HCT116 (cell line): ENCODE measurements around the gene THAP2. TPM values are rescaled to one million over a fixed set of nuclear protein-coding genes. Genes with fewer than 3 reads are reported as not detected.

Experiments
- ATAC-seq: fragments of 200-7000 bp; cut with Tn5 transposase; 2 replicates; pipeline ENCODE4 v1.9.1; 2020; ENCODE audit warnings: mild to moderate bottlenecking, moderate library complexity
- BruUV-seq: library from RNA; stranded (reverse); fragments of 400-500 nt; replicated peaks from 2 replicates; lab custom pipeline; 2021; lab: Mats Ljungman, UMichigan
- CTCF ChIA-PET: fragments of 300-600 bp; sonication (Branson Sonifier 250); formaldehyde crosslinking; loops from one replicate; lab custom pipeline; 2021; ENCODE audit warnings: antibody characterized with exemption; lab: Charles Lee
- POLR2A ChIA-PET: fragments of 300-600, 350-600 bp; sonication (Branson Sonifier 250); formaldehyde crosslinking; loops from one replicate; lab custom pipeline; 2021; ENCODE audit warnings: antibody characterized with exemption; lab: Charles Lee
- RAD21 ChIA-PET, 2 experiments: fragments of 300-600 bp; sonication (Branson Sonifier 250); formaldehyde crosslinking; loops; one replicate each; lab custom pipeline; 2023; ENCODE audit warnings: low total read pairs in 2 of 2; ENCODE audit not compliant: uncharacterized antibody in 2 of 2, unreplicated experiment in 2 of 2, low non-redundant PET in 1 of 2; lab: Charles Lee
- DNase-seq: peaks from one replicate; pipeline ENCODE4 v3.0.0-alpha.2; 2010; ENCODE audit warnings: low read depth, low spot score
- H2AFZ ChIP-seq: fragments of 200-600 bp; shearing (Covaris generic), sonication (generic); 2 replicates; pipeline ENCODE4 v1.6.1; 2017; ENCODE audit warnings: low read depth, mixed run types, mixed read lengths, antibody characterized with exemption, low read length; ENCODE audit not compliant: poor library complexity, severe bottlenecking
- H3K27ac ChIP-seq: 2 replicates; pipeline ENCODE4 v1.5.1; 2012; ENCODE audit warnings: low read depth, low read length
- H3K27me3 ChIP-seq: fragments of 200-600 bp; sonication (generic); 2 replicates; pipeline ENCODE4 v1.6.1; 2016; ENCODE audit warnings: mixed run types, low read length, mixed read lengths; ENCODE audit not compliant: insufficient read depth
- H3K36me3 ChIP-seq, 2 experiments: fragments of 200-500 bp in 1 of 2; fragments of 200-600 bp in 1 of 2; sonication (Bioruptor generic) in 1 of 2; sonication (generic) in 1 of 2; 2 replicates each; pipeline versions ENCODE4 v1.5.1 to v1.6.1; 2014 to 2016; ENCODE audit warnings: low read length in 2 of 2, inconsistent platforms in 1 of 2, mixed read lengths in 1 of 2, mixed run types in 1 of 2; ENCODE audit not compliant: insufficient read depth in 2 of 2, control insufficient read depth in 1 of 2
- H3K4me1 ChIP-seq, 2 experiments: fragments of 200-600 bp in 1 of 2; sonication (generic) in 1 of 2; 2 replicates each; pipeline versions ENCODE4 v1.5.1 to v1.6.1; 2012 to 2017; ENCODE audit warnings: low read length in 2 of 2, inconsistent platforms in 1 of 2, mild to moderate bottlenecking in 1 of 2, mixed read lengths in 1 of 2, mixed run types in 1 of 2, moderate library complexity in 1 of 2; ENCODE audit not compliant: insufficient read depth in 2 of 2, control insufficient read depth in 1 of 2
- H3K4me2 ChIP-seq: fragments of 200-600 bp; sonication (generic); 2 replicates; pipeline ENCODE4 v1.6.1; 2017; ENCODE audit warnings: mixed run types, low read length, mixed read lengths
- H3K4me3 ChIP-seq, 2 experiments: fragments of 200-600 bp in 1 of 2; sonication (generic) in 1 of 2; replicated peaks in 1 of 2; 2 replicates each; pipeline ENCODE4 v1.5.1; 2011 to 2016; ENCODE audit warnings: low read length in 2 of 2, control low read depth in 1 of 2, low read depth in 1 of 2, mild to moderate bottlenecking in 1 of 2, mixed read lengths in 1 of 2, mixed run types in 1 of 2
- H3K79me2 ChIP-seq: fragments of 200-600 bp; sonication (generic); 2 replicates; pipeline ENCODE4 v1.6.1; 2017; ENCODE audit warnings: mild to moderate bottlenecking, mixed run types, low read length, moderate library complexity, mixed read lengths; ENCODE audit not compliant: insufficient read depth
- H3K9ac ChIP-seq: fragments of 200-600 bp; sonication (generic); 2 replicates; pipeline ENCODE4 v1.6.1; 2016; ENCODE audit warnings: low read length, mixed read lengths
- H3K9me2 ChIP-seq: fragments of 200-600 bp; sonication (generic), shearing (Covaris generic); 2 replicates; pipeline ENCODE4 v1.6.1; 2017; ENCODE audit warnings: mixed run types, mild to moderate bottlenecking, moderate library complexity; ENCODE audit not compliant: insufficient read depth
- H3K9me3 ChIP-seq, 2 experiments: fragments of 200-500 bp in 1 of 2; fragments of 200-600 bp in 1 of 2; sonication (Bioruptor generic) in 1 of 2; sonication (generic) in 1 of 2; 2 replicates each; pipeline ENCODE4 v1.6.1; 2014 to 2017; ENCODE audit warnings: low read length in 2 of 2, mixed read lengths in 2 of 2, inconsistent platforms in 1 of 2, low read depth in 1 of 2, mild to moderate bottlenecking in 1 of 2, mixed run types in 1 of 2, moderate library complexity in 1 of 2; ENCODE audit not compliant: control insufficient read depth in 1 of 2, insufficient read depth in 1 of 2
- H4K20me1 ChIP-seq: fragments of 200-600 bp; sonication (generic), shearing (Covaris generic); 2 replicates; pipeline ENCODE4 v1.6.1; 2017; ENCODE audit warnings: mixed run types, mild to moderate bottlenecking, moderate library complexity; ENCODE audit not compliant: insufficient read depth
- CBX3 ChIP-seq: IDR thresholded peaks from 2 replicates; pipeline ENCODE4 v1.6.1; 2012; ENCODE audit warnings: low read depth
- EZH2 ChIP-seq: fragments of 200-600 bp; sonication (generic); IDR thresholded peaks from 2 replicates; pipeline ENCODE4 v1.6.1; 2017; ENCODE audit warnings: antibody characterized with exemption, mixed run types
- EZH2phosphoT487 ChIP-seq: fragments of 200-600 bp; IDR thresholded peaks from 2 replicates; pipeline ENCODE4 v1.6.1; 2018; ENCODE audit warnings: antibody characterized with exemption, borderline replicate concordance
- FOSL1 ChIP-seq: IDR thresholded peaks from 2 replicates; pipeline ENCODE4 v1.6.1; 2012; ENCODE audit warnings: low read depth
- JUND ChIP-seq: IDR thresholded peaks from 2 replicates; pipeline ENCODE4 v1.6.1; 2012
- POLR2A ChIP-seq: IDR thresholded peaks from 2 replicates; pipeline ENCODE4 v1.7.0; 2011; ENCODE audit warnings: borderline replicate concordance; ENCODE audit not compliant: insufficient read depth, insufficient read length; ENCODE audit errors: extremely low read depth
- POLR2AphosphoS5 ChIP-seq: IDR thresholded peaks from 2 replicates; pipeline ENCODE4 v1.6.1; 2011; ENCODE audit warnings: mild to moderate bottlenecking, low read depth, low read length, moderate library complexity
- RAD21 ChIP-seq: IDR thresholded peaks from 2 replicates; pipeline ENCODE4 v1.6.1; 2012; ENCODE audit warnings: low read depth, mild to moderate bottlenecking
- SP1 ChIP-seq: IDR thresholded peaks from 2 replicates; pipeline ENCODE4 v1.6.1; 2012; ENCODE audit warnings: low read depth
- ZFX ChIP-seq: fragments of 450-650 bp; IDR thresholded peaks from 2 replicates; pipeline ENCODE4 v1.6.1; 2017
- ZNF274 ChIP-seq: fragments of 200-500 bp; sonication (Bioruptor generic); IDR thresholded peaks from 2 replicates; pipeline ENCODE4 v1.6.1; 2014; ENCODE audit warnings: mild to moderate bottlenecking, low read depth, low read length, inconsistent platforms
- intact Hi-C: fragments of 100-400 bp; cut with micrococcal nuclease; formaldehyde crosslinking; loops from 2 replicates; pipeline ENCODE4 v1.10.0; 2022
- total RNA-seq: library from RNA; stranded (reverse); gene quantifications from one replicate; pipeline ENCODE4 v1.2.1, GENCODE V29; 2021; ENCODE audit not compliant: unreplicated experiment
- TF ChIP-seq, protein P1 (sequence below): IDR thresholded peaks from 2 replicates; pipeline ENCODE4 v1.6.1; 2011; ENCODE audit warnings: mild to moderate bottlenecking, low read length, moderate library complexity; ENCODE audit not compliant: insufficient replicate concordance; ENCODE audit errors: extremely low read depth
- TF ChIP-seq, protein P2 (sequence below), 3 experiments: fragments of 200-600 bp in 1 of 3; sonication (generic) in 1 of 3; IDR thresholded peaks in 2 of 3; conservative IDR thresholded peaks in 1 of 3; 2 replicates each; pipeline ENCODE4 v1.5.1; 2012 to 2017; ENCODE audit warnings: low read depth in 2 of 3, low read length in 2 of 3, antibody characterized with exemption in 1 of 3, borderline replicate concordance in 1 of 3, control low read depth in 1 of 3, mild to moderate bottlenecking in 1 of 3, mixed read lengths in 1 of 3, mixed run types in 1 of 3, moderate library complexity in 1 of 3; ENCODE audit not compliant: insufficient read depth in 1 of 3
- TF ChIP-seq, protein P3 (sequence below): IDR thresholded peaks from 2 replicates; pipeline ENCODE4 v1.6.1; 2012

The THAP2 gene
- total RNA-seq, 1 experiment from 2014 or later, result 3.7 TPM

- peaks cover 11 to 18% of the 10 kb centered on the region in 2 experiments for H3K4me1 ChIP-seq
- intact Hi-C loops, result loop anchor here (1.0 kb wide), 1 partner anchor 83 kb away; no protein-coding TSS in a partner anchor
- POLR2A ChIA-PET, result interaction anchor here (0.7 to 2.5 kb wide), 8 partner anchors 11 to 83 kb away, joined by 3 to 19 read pairs (median 4); partner anchors contain the start of gene TMEM19
- RAD21 ChIA-PET, result interaction anchor here (0.9 to 1.7 kb wide), 3 partner anchors 21 to 83 kb away, joined by 3 to 6 read pairs (median 6); no protein-coding TSS in a partner anchor
- H3K79me2 ChIP-seq, result peaks cover 63% of the 10 kb centered on the region
- H3K36me3 ChIP-seq, result peaks cover 3 to 7% of the 10 kb centered on the region in 2 experiments
- DNase-seq, result no peak
- peaks cover 11% of the 10 kb centered on the region; the same call in 1 of the 2 replicates for H4K20me1 ChIP-seq
- peak overlapping the region; percentile 81 to 97 for H3K4me3 ChIP-seq
- no peak overlapping the region for H2AFZ ChIP-seq
- peak overlapping the region; percentile 87 for H3K9ac ChIP-seq
- no peaks in the 10 kb centered on the region for H3K9me3 ChIP-seq
- TSS peak; percentile 80 for BruUV-seq
- H3K9me2 ChIP-seq, result peaks cover 3% of the 10 kb centered on the region; the same call in 1 of the 2 replicates
- H3K27ac ChIP-seq, result peak overlapping the region; percentile 80
- ATAC-seq, result no peak; the same call in 1 of the 2 replicates
- 0 out of 2 replicates have a peak, but pooled peaks have one; percentile 4 for TF ChIP-seq SP1
- TF ChIP-seq ZFX, result no peak
- TF ChIP-seq JUND, result no peak
- CTCF ChIA-PET, result interaction anchor here (1.3 to 2.2 kb wide), 5 partner anchors 13 to 115 kb away, joined by 4 to 11 read pairs (median 5); partner anchors contain the start of gene TMEM19
- peak overlapping the region; percentile 75 for H3K4me2 ChIP-seq
- no peaks in the 10 kb centered on the region for H3K27me3 ChIP-seq
These were observed 449 bp downstream of the THAP2 start for GRCh38 chr12:71664411-71665089.

DNA sequence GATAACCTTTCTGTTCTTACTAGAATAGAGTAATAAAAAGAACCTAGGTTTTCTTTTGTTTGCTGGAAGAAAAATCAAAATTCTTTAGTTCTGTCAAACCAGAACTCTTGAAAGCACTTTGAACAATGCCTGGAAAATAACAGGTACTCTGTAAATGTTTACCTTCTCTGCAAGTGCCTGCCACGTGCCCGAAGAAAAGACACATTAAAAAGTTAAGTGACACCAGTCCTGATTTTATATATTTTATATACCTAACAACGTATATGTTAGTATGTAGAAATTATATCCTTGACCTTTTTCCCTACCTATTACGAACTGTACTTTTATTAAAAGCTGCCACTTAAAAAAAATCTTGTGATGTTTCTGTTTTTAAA lies 976 bp downstream of the THAP2 start:
- Histone ChIP-seq H4K20me1 (peaks cover 11% of the 10 kb centered on the region; the same call in 1 of the 2 replicates), H2AFZ (no peak overlapping the region), H3K79me2 (peaks cover 58% of the 10 kb centered on the region), H3K27me3 (no peaks in the 10 kb centered on the region), H3K9me3 (no peaks in the 10 kb centered on the region), H3K4me3 (peak overlapping the region; percentile 81 to 97), H3K4me1 (peaks cover 11 to 18% of the 10 kb centered on the region in 2 experiments), H3K4me2 (peak overlapping the region; percentile 75), H3K27ac (peak overlapping the region; percentile 80; the same call in 1 of the 2 replicates), H3K9me2 (peaks cover 3% of the 10 kb centered on the region; the same call in 1 of the 2 replicates), H3K36me3 (peaks cover 0 to 2% of the 10 kb centered on the region in 2 experiments; a peak in 2 of 4 replicates), H3K9ac (peak overlapping the region; percentile 87)
- DNase-seq (no peak), ATAC-seq (no peak)
- ChIA-PET CTCF (no interaction called here), POLR2A (no interaction called here), RAD21 (no interaction called here)
- no TSS peak for BruUV-seq
- intact Hi-C loops, result no loop called here
- TF ChIP-seq, protein P1, sequence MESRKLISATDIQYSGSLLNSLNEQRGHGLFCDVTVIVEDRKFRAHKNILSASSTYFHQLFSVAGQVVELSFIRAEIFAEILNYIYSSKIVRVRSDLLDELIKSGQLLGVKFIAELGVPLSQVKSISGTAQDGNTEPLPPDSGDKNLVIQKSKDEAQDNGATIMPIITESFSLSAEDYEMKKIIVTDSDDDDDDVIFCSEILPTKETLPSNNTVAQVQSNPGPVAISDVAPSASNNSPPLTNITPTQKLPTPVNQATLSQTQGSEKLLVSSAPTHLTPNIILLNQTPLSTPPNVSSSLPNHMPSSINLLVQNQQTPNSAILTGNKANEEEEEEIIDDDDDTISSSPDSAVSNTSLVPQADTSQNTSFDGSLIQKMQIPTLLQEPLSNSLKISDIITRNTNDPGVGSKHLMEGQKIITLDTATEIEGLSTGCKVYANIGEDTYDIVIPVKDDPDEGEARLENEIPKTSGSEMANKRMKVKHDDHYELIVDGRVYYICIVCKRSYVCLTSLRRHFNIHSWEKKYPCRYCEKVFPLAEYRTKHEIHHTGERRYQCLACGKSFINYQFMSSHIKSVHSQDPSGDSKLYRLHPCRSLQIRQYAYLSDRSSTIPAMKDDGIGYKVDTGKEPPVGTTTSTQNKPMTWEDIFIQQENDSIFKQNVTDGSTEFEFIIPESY, result no peak
- TF ChIP-seq FOSL1, result no peak
- no peak for TF ChIP-seq ZNF274
- no peak for TF ChIP-seq POLR2AphosphoS5
- no peak for TF ChIP-seq CBX3
- TF ChIP-seq JUND, result no peak
- TF ChIP-seq EZH2, result no peak
- no peak for TF ChIP-seq SP1
- TF ChIP-seq, protein P2, sequence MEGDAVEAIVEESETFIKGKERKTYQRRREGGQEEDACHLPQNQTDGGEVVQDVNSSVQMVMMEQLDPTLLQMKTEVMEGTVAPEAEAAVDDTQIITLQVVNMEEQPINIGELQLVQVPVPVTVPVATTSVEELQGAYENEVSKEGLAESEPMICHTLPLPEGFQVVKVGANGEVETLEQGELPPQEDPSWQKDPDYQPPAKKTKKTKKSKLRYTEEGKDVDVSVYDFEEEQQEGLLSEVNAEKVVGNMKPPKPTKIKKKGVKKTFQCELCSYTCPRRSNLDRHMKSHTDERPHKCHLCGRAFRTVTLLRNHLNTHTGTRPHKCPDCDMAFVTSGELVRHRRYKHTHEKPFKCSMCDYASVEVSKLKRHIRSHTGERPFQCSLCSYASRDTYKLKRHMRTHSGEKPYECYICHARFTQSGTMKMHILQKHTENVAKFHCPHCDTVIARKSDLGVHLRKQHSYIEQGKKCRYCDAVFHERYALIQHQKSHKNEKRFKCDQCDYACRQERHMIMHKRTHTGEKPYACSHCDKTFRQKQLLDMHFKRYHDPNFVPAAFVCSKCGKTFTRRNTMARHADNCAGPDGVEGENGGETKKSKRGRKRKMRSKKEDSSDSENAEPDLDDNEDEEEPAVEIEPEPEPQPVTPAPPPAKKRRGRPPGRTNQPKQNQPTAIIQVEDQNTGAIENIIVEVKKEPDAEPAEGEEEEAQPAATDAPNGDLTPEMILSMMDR (IDR thresholded peaks at IDR 0.05 in 2 of 3, conservative IDR thresholded peaks at IDR 0.05 in 1 of 3; ENCODE audit: borderline replicate concordance in 1 of 3, insufficient read depth in 1 of 3, low read depth in 2 of 3, low read length in 2 of 3), result no peak
- no peak for TF ChIP-seq RAD21
- no peak for TF ChIP-seq EZH2phosphoT487
- TF ChIP-seq, protein P3, sequence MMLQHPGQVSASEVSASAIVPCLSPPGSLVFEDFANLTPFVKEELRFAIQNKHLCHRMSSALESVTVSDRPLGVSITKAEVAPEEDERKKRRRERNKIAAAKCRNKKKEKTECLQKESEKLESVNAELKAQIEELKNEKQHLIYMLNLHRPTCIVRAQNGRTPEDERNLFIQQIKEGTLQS, result no peak
- TF ChIP-seq POLR2A, result no peak
